ENCODE data around the gene DOCK11. TPM values are rescaled to one million over a fixed set of nuclear protein-coding genes. Genes with fewer than 3 reads are reported as not detected.
A peak's percentile ranks its signal among the peaks of the same experiment; 100 is the strongest.

The DOCK11 gene
- total RNA-seq, 6 experiments from 2014 or later: 1.1 to 4.4 (median 3.2) TPM

DNA sequence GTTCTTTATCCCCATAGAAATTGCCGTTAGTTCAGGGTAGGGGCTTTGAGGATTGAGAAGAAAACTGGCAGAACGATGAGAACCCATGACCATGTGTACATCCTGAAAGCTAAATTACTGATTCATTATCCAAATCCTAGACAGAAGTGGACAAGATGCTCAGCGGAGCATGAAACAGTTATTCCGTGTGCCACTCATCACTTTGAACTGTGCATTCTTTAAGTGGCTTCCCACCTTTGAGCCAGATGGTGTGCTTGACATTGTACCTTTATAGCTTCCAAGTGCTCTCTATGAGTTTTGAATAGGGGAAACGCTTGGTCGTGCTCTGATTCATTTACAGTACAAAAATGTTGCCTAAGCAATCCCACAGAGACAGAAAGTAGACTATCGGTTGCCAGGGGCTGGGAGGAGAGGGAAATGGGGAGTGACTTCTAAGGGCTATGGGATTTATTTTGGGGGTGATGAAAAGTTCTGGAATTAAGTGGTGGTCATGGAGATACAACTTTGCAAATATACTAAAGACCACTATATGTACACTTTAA, 100.0 kb downstream of the DOCK11 start:
- H3K27me3 ChIP-seq: no peaks in the 10 kb centered on the region
- 58% methylated on average over 7 of the region's 7 CpGs for WGBS (ENCODE audit: insufficient coverage, low coverage, low lambda C conversion rate, missing lambda C conversion rate)
- H3K36me3 ChIP-seq: no peaks in the 10 kb centered on the region
- ATAC-seq (no peak), DNase-seq (no peak)
- no peaks in the 10 kb centered on the region for H3K4me1 ChIP-seq
- H3K4me3 ChIP-seq: no peak overlapping the region
- intact Hi-C loops (cut with DNase I): loop anchor here in 1 of 2 donors (10.0 kb wide), 1 partner anchor 271 kb away; no protein-coding TSS in a partner anchor
- no peak for TF ChIP-seq POLR2A (IDR thresholded peaks at IDR 0.05)
- TF ChIP-seq, protein P1, sequence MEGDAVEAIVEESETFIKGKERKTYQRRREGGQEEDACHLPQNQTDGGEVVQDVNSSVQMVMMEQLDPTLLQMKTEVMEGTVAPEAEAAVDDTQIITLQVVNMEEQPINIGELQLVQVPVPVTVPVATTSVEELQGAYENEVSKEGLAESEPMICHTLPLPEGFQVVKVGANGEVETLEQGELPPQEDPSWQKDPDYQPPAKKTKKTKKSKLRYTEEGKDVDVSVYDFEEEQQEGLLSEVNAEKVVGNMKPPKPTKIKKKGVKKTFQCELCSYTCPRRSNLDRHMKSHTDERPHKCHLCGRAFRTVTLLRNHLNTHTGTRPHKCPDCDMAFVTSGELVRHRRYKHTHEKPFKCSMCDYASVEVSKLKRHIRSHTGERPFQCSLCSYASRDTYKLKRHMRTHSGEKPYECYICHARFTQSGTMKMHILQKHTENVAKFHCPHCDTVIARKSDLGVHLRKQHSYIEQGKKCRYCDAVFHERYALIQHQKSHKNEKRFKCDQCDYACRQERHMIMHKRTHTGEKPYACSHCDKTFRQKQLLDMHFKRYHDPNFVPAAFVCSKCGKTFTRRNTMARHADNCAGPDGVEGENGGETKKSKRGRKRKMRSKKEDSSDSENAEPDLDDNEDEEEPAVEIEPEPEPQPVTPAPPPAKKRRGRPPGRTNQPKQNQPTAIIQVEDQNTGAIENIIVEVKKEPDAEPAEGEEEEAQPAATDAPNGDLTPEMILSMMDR (IDR thresholded peaks at IDR 0.05): no peak
- H3K9me3 ChIP-seq: no peaks in the 10 kb centered on the region
- H3K27ac ChIP-seq: no peak overlapping the region

DNA sequence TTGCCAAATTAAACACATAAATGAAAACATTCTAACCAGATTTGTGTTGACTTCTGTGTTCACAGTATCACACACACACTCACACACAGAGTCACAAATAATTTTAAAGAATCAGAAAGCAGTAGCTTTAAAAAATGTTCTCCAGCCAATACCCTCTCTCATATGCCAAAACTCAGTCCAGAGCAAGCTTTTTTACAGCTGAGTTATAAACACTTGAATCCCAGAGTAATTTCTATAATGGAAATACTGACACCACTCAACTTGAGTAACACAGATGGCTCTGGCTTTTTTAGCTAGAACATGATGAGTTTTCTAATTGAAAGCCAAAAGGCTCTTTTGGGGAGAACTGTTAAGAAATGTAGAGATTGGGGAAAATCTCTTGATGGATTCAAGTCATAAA, 100.8 kb downstream of the DOCK11 start:
- H3K4me1 ChIP-seq: no peaks in the 10 kb centered on the region
- no peaks in the 10 kb centered on the region for H3K27me3 ChIP-seq
- DNase-seq: no peak
- no peaks in the 10 kb centered on the region for H3K9me3 ChIP-seq
- no peak overlapping the region for H3K4me3 ChIP-seq
- ATAC-seq: no peak
- TF ChIP-seq POLR2A (IDR thresholded peaks at IDR 0.05): no peak
- TF ChIP-seq, protein P1 (IDR thresholded peaks at IDR 0.05): no peak
- intact Hi-C loops (cut with DNase I): loop anchor here in 1 of 2 donors (10.0 kb wide), 1 partner anchor 272 kb away; no protein-coding TSS in a partner anchor
- H3K36me3 ChIP-seq: no peaks in the 10 kb centered on the region
- H3K27ac ChIP-seq: no peak overlapping the region

DNA sequence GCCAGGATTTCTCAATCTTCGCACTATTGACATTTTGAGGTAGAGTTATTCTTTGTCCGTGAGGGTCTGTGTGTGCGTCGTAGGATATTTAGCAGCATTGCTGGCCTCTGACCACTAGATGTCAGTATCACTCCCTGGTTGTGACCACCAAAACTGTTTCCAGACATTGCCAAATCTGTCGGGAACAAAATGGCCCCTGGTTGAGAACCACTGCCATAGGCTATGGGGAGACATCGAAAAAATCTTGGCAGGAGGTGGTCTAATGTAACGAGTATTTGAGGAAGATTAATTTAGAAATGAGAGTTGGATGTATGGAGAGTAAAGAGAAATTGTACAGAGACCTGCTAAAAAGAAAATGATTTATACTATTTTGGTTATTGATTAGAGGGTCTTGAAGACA, 108.4 kb downstream of the DOCK11 start:
- Histone ChIP-seq H3K9me3 (no peaks in the 10 kb centered on the region), H3K36me3 (no peaks in the 10 kb centered on the region), H3K27ac (no peak overlapping the region), H3K27me3 (no peaks in the 10 kb centered on the region), H3K4me3 (no peak overlapping the region), H3K4me1 (no peaks in the 10 kb centered on the region)
- WGBS (ENCODE audit: insufficient coverage, low coverage, low lambda C conversion rate, missing lambda C conversion rate): 3% methylated on average over 4 of the region's 7 CpGs
- intact Hi-C loops (cut with DNase I): no loop called here
- no peak for TF ChIP-seq POLR2A (IDR thresholded peaks at IDR 0.05)
- TF ChIP-seq, protein P1 (IDR thresholded peaks at IDR 0.05): peak; percentile 85 to 93 (median 91)
- DNase-seq (peak in 1 of 3 donors; percentile 55), ATAC-seq (peak; percentile 94 to 98 (median 96))

DNA sequence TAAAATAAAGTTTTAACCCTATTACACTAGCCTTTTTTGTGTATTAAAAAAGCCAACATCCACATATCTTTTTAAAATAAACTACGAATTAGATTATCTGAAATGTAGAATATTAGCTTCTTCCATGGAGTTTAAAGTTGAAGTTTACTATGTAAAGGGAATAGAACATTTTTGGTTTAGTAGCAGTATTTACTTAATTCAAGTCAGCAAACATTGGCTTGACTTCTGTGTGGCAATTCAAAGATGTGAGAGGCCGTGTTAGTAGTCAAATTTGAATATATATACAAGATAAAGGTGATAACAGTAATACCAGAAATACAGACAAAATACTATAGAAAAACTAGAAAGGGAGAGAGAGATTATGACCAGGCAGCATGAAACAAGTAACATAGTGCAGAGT, 116.7 kb downstream of the DOCK11 start:
- DNase-seq (no peak), ATAC-seq (peak; percentile 33 to 63 (median 52))
- Histone ChIP-seq H3K36me3 (no peaks in the 10 kb centered on the region), H3K4me1 (no peaks in the 10 kb centered on the region), H3K27ac (no peak overlapping the region), H3K27me3 (no peaks in the 10 kb centered on the region), H3K4me3 (no peak overlapping the region), H3K9me3 (no peaks in the 10 kb centered on the region)
- no peak for TF ChIP-seq POLR2A (IDR thresholded peaks at IDR 0.05)
- 31% methylated on average over 2 of the region's 2 CpGs for whole genome bisulfite sequencing (ENCODE audit: insufficient coverage, low coverage, low lambda C conversion rate, missing lambda C conversion rate)
- intact Hi-C loops (cut with DNase I): no loop called here

DNA sequence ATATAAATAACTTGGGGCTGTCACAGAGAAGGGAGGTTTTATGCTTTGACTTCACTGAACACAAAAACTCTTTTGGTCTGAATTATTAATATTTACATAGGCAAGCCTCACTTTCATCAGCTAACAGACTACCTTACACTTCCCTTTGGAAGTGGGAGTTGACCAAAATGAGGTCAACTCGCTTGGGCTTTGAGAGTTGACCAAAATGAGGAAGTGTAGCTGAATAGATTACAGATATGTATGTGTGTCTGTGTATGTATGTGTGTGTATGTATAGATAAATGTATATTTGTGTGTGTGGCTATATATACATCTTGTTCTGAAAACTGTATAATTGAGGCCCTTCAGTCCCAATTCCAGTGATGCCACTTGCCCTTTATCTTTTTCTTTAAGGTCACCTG, 118.5 kb downstream of the DOCK11 start:
- no peaks in the 10 kb centered on the region for H3K9me3 ChIP-seq
- WGBS (ENCODE audit: insufficient coverage, low coverage, low lambda C conversion rate, missing lambda C conversion rate): 29% methylated on average over 1 of the region's 1 CpG
- DNase-seq (no peak), ATAC-seq (no peak)
- H3K4me3 ChIP-seq: no peak overlapping the region
- no peaks in the 10 kb centered on the region for H3K36me3 ChIP-seq
- H3K27me3 ChIP-seq: no peaks in the 10 kb centered on the region
- TF ChIP-seq POLR2A (IDR thresholded peaks at IDR 0.05): no peak
- TF ChIP-seq, protein P1 (IDR thresholded peaks at IDR 0.05): no peak
- intact Hi-C loops (cut with DNase I): no loop called here
- H3K27ac ChIP-seq: no peak overlapping the region
- no peaks in the 10 kb centered on the region for H3K4me1 ChIP-seq
